K562 (cell line): ENCODE data around the gene ENDOU. TPM values are rescaled to one million over a fixed set of nuclear protein-coding genes. Genes with fewer than 3 reads are reported as not detected.

Experiments
- ATAC-seq: fragments of 200-7000 bp; cut with Tn5 transposase; 3 replicates; pipeline ENCODE4 v1.9.1; 2020; ENCODE audit warnings: moderate library complexity
- BruUV-seq: library from RNA; stranded (reverse); fragments of 400-500 nt; replicated peaks from 2 replicates; lab custom pipeline; 2021; lab: Mats Ljungman, UMichigan
- CTCF ChIA-PET: fragments of 300-600 bp; formaldehyde crosslinking; extraction: SDS; loops from one replicate; lab custom pipeline; 2021; ENCODE audit warnings: low intra/inter-chr PET ratio; lab: Yijun Ruan, JAX
- POLR2A ChIA-PET: fragments of 300-600, 350-650 bp; sonication (Branson Sonifier 250); formaldehyde crosslinking; extraction: SDS; loops from one replicate; lab custom pipeline; 2021; ENCODE audit warnings: antibody characterized with exemption, inconsistent platforms; lab: Yijun Ruan, JAX
- DNase-seq, 4 experiments: peaks; one replicate each; pipeline versions ENCODE4 v3.0.0 to v3.0.0-alpha.2; 2011 to 2018; ENCODE audit warnings: low spot score in 3 of 4, mixed read lengths in 3 of 4; ENCODE audit errors: extremely low read depth in 1 of 4
- FAIRE-seq: peaks from 2 replicates; lab custom pipeline; 2011; peaks lifted over from hg19 to GRCh38; lab: Jason Lieb, UNC
- H2AFZ ChIP-seq: 2 replicates; pipeline ENCODE4 v1.6.0; 2011; ENCODE audit warnings: low read depth, low read length, control low read depth, inconsistent platforms
- H3K27ac ChIP-seq: fragments of 200-600 bp; 3 replicates; pipeline ENCODE4 v1.8.0; 2011; ENCODE audit warnings: low read depth, mild to moderate bottlenecking, control low read depth, inconsistent platforms, low read length, moderate library complexity, mixed read lengths; ENCODE audit errors: extremely low read depth
- H3K27me3 ChIP-seq, 2 experiments: fragments of 300-600 bp in 1 of 2; 2 replicates in 1 of 2; 3 replicates in 1 of 2; pipeline versions ENCODE4 v1.6.0 to v1.8.0; 2011; ENCODE audit warnings: inconsistent platforms in 2 of 2, low read length in 2 of 2, mild to moderate bottlenecking in 1 of 2, mixed read lengths in 1 of 2, moderate library complexity in 1 of 2; ENCODE audit not compliant: control insufficient read depth in 2 of 2, insufficient read depth in 2 of 2
- H3K36me3 ChIP-seq: fragments of 300-600 bp; 3 replicates; pipeline ENCODE4 v1.8.0; 2011; ENCODE audit warnings: mild to moderate bottlenecking, low read length, inconsistent platforms; ENCODE audit not compliant: control insufficient read depth, insufficient read depth
- H3K4me1 ChIP-seq, 2 experiments: fragments of 200-600 bp in 1 of 2; replicated peaks in 1 of 2; 2 replicates in 1 of 2; 3 replicates in 1 of 2; pipeline versions ENCODE4 v1.5.1 to v1.8.0; 2011; ENCODE audit warnings: inconsistent platforms in 2 of 2, low read length in 2 of 2, mild to moderate bottlenecking in 1 of 2, mixed read lengths in 1 of 2, moderate library complexity in 1 of 2; ENCODE audit not compliant: control insufficient read depth in 2 of 2, insufficient read depth in 2 of 2
- H3K4me2 ChIP-seq: 2 replicates; pipeline ENCODE4 v1.6.1; 2011; ENCODE audit warnings: low read length, control low read depth, inconsistent platforms, mixed read lengths; ENCODE audit not compliant: insufficient read depth
- H3K4me3 ChIP-seq: fragments of 200-600 bp; sonication (generic), shearing (Covaris generic); 2 replicates; pipeline ENCODE4 v1.5.1; 2016; ENCODE audit warnings: control low read depth, inconsistent platforms
- H3K79me2 ChIP-seq: fragments of 200-600 bp; 3 replicates; pipeline ENCODE4 v1.8.0; 2011; ENCODE audit warnings: low read length, inconsistent platforms; ENCODE audit not compliant: control insufficient read depth, insufficient read depth
- H3K9ac ChIP-seq, 2 experiments: 2 replicates each; pipeline versions ENCODE4 v1.6.0 to v1.6.1; 2011; ENCODE audit warnings: low read depth in 2 of 2, low read length in 2 of 2, control low read depth in 1 of 2, inconsistent platforms in 1 of 2, mild to moderate bottlenecking in 1 of 2, mixed read lengths in 1 of 2; ENCODE audit not compliant: insufficient read depth in 1 of 2
- H3K9me1 ChIP-seq: one replicate; pipeline ENCODE4 v1.6.0; 2011; ENCODE audit warnings: inconsistent platforms, mild to moderate bottlenecking, low read length, moderate library complexity; ENCODE audit not compliant: control insufficient read depth, insufficient read depth
- H3K9me3 ChIP-seq: replicated peaks from 2 replicates; pipeline ENCODE4 v1.5.1; 2011; ENCODE audit warnings: low read depth, low read length, inconsistent platforms; ENCODE audit not compliant: control insufficient read depth, insufficient read depth
- H4K20me1 ChIP-seq: replicated peaks from 2 replicates; pipeline ENCODE4 v1.6.1; 2011; ENCODE audit warnings: low read length, inconsistent platforms, mixed read lengths; ENCODE audit not compliant: control insufficient read depth, insufficient read depth
- HOXB6 ChIP-seq: fragments of 250-450 bp; sonication (Bioruptor Pico); IDR thresholded peaks from 2 replicates; pipeline ENCODE4 v1.5.1; 2022; ENCODE audit warnings: mild to moderate bottlenecking, borderline replicate concordance
- MECOM ChIP-seq: fragments of 250-450 bp; sonication (Bioruptor Pico); IDR thresholded peaks from 2 replicates; pipeline ENCODE4 v1.8.0; 2022; ENCODE audit warnings: inconsistent platforms
- NR4A1 ChIP-seq, 2 experiments: fragments of 250-450 bp in 1 of 2; fragments of 450-650 bp in 1 of 2; sonication (Bioruptor Pico) in 1 of 2; IDR thresholded peaks; 2 replicates each; pipeline versions ENCODE4 v1.4.0 to v1.6.1; 2016 to 2020; ENCODE audit warnings: mild to moderate bottlenecking in 2 of 2, missing compliant biosample characterization in 1 of 2, missing genetic modification characterization in 1 of 2, moderate library complexity in 1 of 2
- PRPF4 ChIP-seq: fragments of 200-400 bp; formaldehyde crosslinking; IDR thresholded peaks from one replicate; pipeline ENCODE4 v1.6.1; 2017; ENCODE audit warnings: low read length, low read depth, mild to moderate bottlenecking; ENCODE audit not compliant: insufficient read depth, poor library complexity, severe bottlenecking
- ZFP36 ChIP-seq: fragments of 150-350 bp; IDR thresholded peaks from 2 replicates; pipeline ENCODE4 v1.6.1; 2018; ENCODE audit warnings: low read length, low read depth; ENCODE audit not compliant: partially characterized antibody
- ZNF282 ChIP-seq: sonication (generic); formaldehyde crosslinking; IDR thresholded peaks from 2 replicates; pipeline ENCODE4 v1.8.1; 2023; ENCODE audit warnings: missing genetic modification reagents
- WGBS: fragments of 100-300 bp; shearing (Covaris generic); methylation state at CpG from one replicate; pipeline ENCODE4 v1.1.6; 2016; ENCODE audit warnings: low coverage, mixed read lengths; ENCODE audit not compliant: insufficient coverage; ENCODE audit errors: missing lambda C conversion rate; 5-methylcytosine and 5-hydroxymethylcytosine counted together
- in situ Hi-C: fragments of 300-500 bp; cut with MboI; formaldehyde crosslinking; loops from 4 replicates; pipeline ENCODE4 v1.15.0; 2018; ENCODE audit warnings: inconsistent platforms, mixed read lengths
- intact Hi-C: fragments of 100-400 bp; cut with micrococcal nuclease; formaldehyde crosslinking; loops from 2 replicates; pipeline ENCODE4 v1.14.2; 2022
- polyA plus RNA-seq, 8 experiments: library from polyadenylated mRNA; depleted of rRNA in 4 of 8; stranded (reverse) in 5 of 8; unstranded in 3 of 8; fragments of >200 nt; fragmentation: Nextera tagmentation in 2 of 8; fragmentation: Illumina TruSeq in 1 of 8; extraction: Ambion mirVana in 2 of 8; extraction: Trizol in 1 of 8; gene quantifications; 2 replicates each; pipeline versions ENCODE4 v1.2.1 to v1.2.3, GENCODE V29; 2011 to 2014; ENCODE audit warnings: inconsistent platforms in 1 of 8, missing spikeins in 1 of 8
- total RNA-seq, 7 experiments: library from RNA; depleted of rRNA in 6 of 7; stranded (reverse); fragments of >200 nt in 6 of 7; fragmentation: Illumina TruSeq in 2 of 7; extraction: Trizol in 2 of 7; gene quantifications; 2 replicates each; pipeline versions ENCODE4 v1.2.1 to v1.2.3, GENCODE V29; 2011 to 2021; ENCODE audit warnings: low replicate concordance in 1 of 7
- TF ChIP-seq, protein P1 (sequence below): sonication (generic); formaldehyde crosslinking; IDR thresholded peaks from 2 replicates; pipeline ENCODE4 v1.8.0; 2022; ENCODE audit warnings: mild to moderate bottlenecking, missing genetic modification reagents
- TF ChIP-seq, protein P2 (sequence below): fragments of 450-650 bp; IDR thresholded peaks from 2 replicates; pipeline ENCODE4 v1.6.1; 2016; ENCODE audit warnings: mild to moderate bottlenecking, moderate library complexity

The ENDOU gene
- total and polyA plus RNA-seq, 9 of the 15 experiments (the other 6 are each of a cell fraction or from before 2014, with no cell fraction given): 0.03 TPM; not detected in 8

DNA sequence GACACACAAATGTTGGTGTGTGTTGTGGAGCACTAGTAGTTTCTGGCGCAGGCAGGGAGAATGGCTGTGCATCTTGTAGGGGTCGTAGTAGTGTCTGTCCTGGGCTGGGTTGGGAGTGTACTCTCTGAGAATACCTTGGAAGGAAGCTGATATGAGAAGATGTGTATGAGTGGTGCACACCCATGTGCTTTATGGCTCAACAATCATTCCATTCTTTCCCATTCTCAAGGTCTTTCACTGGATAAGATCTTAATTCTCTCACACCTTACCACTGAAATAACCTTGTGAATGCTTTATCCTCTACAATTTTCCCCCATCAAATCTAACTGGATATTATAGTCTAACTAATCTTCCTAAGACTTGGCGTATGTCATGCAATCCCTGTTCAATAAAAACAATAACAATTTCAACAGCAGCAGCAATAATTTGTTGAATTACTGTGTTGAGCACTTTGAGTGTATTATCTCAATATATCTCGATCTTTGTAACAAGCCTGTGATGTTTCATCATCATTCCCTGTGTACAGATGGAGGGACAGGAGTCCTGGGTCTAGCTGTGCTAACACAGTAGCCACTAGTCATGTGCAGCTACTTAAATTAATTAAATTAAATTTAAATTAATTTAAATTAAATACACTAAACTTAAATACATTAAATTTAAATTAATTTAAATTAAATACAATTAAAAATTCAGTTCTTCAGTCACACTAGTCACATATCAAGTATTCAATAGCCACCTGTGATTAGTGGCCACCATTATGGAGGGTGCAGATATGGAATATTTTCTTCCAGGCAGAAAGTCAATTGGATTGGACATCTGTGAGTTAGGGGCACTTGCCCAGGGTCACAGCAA lies 44.2 kb upstream of the ENDOU start:
- BruUV-seq: no TSS peak
- WGBS: 52% methylated on average over 4 of the region's 4 CpGs
- no peaks in the 10 kb centered on the region for H3K36me3 ChIP-seq
- no peak overlapping the region for H3K9ac ChIP-seq
- ChIA-PET POLR2A (interaction anchor here (0.6 to 1.3 kb wide), 7 partner anchors 8 to 66 kb away, joined by 3 to 4 read pairs (median 3); no protein-coding TSS in a partner anchor), CTCF (interaction anchor here (1.1 kb wide), 1 partner anchor 68 kb away, joined by 4 read pairs; no protein-coding TSS in a partner anchor)
- intact Hi-C loops (no loop called here), in situ Hi-C loops (loop anchor here (10.0 kb wide), 1 partner anchor 55 kb away; no protein-coding TSS in a partner anchor)
- no peak overlapping the region for H3K4me3 ChIP-seq
- no peak overlapping the region for H2AFZ ChIP-seq
- no peaks in the 10 kb centered on the region for H3K27me3 ChIP-seq
- no peak overlapping the region for H3K27ac ChIP-seq
- H3K9me3 ChIP-seq: no peaks in the 10 kb centered on the region
- no peaks in the 10 kb centered on the region for H3K9me1 ChIP-seq
- no peak overlapping the region for H3K4me2 ChIP-seq
- no peak for ATAC-seq
- no peak for FAIRE-seq
- peaks cover 14% of the 10 kb centered on the region for H3K79me2 ChIP-seq
- no peaks in the 10 kb centered on the region for H4K20me1 ChIP-seq
- H3K4me1 ChIP-seq: peaks cover 22 to 36% of the 10 kb centered on the region in 2 experiments
- no peak for DNase-seq
- TF ChIP-seq NR4A1 (CRISPR knock-in tag; IDR thresholded peaks at IDR 0.05): no peak
- 0 out of 2 replicates have a peak, but pooled peaks have one; percentile 46 for TF ChIP-seq NR4A1 (tag; IDR thresholded peaks at IDR 0.05)
- TF ChIP-seq, protein P1, sequence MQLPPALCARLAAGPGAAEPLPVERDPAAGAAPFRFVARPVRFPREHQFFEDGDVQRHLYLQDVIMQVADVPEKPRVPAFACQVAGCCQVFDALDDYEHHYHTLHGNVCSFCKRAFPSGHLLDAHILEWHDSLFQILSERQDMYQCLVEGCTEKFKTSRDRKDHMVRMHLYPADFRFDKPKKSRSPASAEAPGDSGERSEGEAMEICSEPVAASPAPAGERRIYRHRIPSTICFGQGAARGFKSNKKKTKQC (CRISPR knock-in tag): no peak
- TF ChIP-seq MECOM: no peak
- TF ChIP-seq PRPF4: no peak
- no peak for TF ChIP-seq ZFP36
- TF ChIP-seq HOXB6 (CRISPR knock-in tag): no peak
- no peak for TF ChIP-seq ZNF282 (CRISPR knock-in tag)
- TF ChIP-seq, protein P2, sequence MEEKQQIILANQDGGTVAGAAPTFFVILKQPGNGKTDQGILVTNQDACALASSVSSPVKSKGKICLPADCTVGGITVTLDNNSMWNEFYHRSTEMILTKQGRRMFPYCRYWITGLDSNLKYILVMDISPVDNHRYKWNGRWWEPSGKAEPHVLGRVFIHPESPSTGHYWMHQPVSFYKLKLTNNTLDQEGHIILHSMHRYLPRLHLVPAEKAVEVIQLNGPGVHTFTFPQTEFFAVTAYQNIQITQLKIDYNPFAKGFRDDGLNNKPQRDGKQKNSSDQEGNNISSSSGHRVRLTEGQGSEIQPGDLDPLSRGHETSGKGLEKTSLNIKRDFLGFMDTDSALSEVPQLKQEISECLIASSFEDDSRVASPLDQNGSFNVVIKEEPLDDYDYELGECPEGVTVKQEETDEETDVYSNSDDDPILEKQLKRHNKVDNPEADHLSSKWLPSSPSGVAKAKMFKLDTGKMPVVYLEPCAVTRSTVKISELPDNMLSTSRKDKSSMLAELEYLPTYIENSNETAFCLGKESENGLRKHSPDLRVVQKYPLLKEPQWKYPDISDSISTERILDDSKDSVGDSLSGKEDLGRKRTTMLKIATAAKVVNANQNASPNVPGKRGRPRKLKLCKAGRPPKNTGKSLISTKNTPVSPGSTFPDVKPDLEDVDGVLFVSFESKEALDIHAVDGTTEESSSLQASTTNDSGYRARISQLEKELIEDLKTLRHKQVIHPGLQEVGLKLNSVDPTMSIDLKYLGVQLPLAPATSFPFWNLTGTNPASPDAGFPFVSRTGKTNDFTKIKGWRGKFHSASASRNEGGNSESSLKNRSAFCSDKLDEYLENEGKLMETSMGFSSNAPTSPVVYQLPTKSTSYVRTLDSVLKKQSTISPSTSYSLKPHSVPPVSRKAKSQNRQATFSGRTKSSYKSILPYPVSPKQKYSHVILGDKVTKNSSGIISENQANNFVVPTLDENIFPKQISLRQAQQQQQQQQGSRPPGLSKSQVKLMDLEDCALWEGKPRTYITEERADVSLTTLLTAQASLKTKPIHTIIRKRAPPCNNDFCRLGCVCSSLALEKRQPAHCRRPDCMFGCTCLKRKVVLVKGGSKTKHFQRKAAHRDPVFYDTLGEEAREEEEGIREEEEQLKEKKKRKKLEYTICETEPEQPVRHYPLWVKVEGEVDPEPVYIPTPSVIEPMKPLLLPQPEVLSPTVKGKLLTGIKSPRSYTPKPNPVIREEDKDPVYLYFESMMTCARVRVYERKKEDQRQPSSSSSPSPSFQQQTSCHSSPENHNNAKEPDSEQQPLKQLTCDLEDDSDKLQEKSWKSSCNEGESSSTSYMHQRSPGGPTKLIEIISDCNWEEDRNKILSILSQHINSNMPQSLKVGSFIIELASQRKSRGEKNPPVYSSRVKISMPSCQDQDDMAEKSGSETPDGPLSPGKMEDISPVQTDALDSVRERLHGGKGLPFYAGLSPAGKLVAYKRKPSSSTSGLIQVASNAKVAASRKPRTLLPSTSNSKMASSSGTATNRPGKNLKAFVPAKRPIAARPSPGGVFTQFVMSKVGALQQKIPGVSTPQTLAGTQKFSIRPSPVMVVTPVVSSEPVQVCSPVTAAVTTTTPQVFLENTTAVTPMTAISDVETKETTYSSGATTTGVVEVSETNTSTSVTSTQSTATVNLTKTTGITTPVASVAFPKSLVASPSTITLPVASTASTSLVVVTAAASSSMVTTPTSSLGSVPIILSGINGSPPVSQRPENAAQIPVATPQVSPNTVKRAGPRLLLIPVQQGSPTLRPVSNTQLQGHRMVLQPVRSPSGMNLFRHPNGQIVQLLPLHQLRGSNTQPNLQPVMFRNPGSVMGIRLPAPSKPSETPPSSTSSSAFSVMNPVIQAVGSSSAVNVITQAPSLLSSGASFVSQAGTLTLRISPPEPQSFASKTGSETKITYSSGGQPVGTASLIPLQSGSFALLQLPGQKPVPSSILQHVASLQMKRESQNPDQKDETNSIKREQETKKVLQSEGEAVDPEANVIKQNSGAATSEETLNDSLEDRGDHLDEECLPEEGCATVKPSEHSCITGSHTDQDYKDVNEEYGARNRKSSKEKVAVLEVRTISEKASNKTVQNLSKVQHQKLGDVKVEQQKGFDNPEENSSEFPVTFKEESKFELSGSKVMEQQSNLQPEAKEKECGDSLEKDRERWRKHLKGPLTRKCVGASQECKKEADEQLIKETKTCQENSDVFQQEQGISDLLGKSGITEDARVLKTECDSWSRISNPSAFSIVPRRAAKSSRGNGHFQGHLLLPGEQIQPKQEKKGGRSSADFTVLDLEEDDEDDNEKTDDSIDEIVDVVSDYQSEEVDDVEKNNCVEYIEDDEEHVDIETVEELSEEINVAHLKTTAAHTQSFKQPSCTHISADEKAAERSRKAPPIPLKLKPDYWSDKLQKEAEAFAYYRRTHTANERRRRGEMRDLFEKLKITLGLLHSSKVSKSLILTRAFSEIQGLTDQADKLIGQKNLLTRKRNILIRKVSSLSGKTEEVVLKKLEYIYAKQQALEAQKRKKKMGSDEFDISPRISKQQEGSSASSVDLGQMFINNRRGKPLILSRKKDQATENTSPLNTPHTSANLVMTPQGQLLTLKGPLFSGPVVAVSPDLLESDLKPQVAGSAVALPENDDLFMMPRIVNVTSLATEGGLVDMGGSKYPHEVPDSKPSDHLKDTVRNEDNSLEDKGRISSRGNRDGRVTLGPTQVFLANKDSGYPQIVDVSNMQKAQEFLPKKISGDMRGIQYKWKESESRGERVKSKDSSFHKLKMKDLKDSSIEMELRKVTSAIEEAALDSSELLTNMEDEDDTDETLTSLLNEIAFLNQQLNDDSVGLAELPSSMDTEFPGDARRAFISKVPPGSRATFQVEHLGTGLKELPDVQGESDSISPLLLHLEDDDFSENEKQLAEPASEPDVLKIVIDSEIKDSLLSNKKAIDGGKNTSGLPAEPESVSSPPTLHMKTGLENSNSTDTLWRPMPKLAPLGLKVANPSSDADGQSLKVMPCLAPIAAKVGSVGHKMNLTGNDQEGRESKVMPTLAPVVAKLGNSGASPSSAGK: no peak
